ENCODE results near the gene THADA.
"Not testable (repeated sequence)": the region's sequence is repeated elsewhere in the genome, so short reads cannot be mapped to it uniquely, and the experiment has no call there.

Gene THADA

GRCh38 chr2:43289331-43289730, 306.5 kb downstream of the THADA start:
- no peak for DNase-seq

GRCh38 chr2:43288417-43289305, 307.2 kb downstream of the THADA start:
- no peak for DNase-seq

GRCh38 chr2:43285987-43286386, 309.9 kb downstream of the THADA start:
- DNase-seq: no peak

- DNase-seq: no peak
These were observed 310.9 kb downstream of the THADA start for GRCh38 chr2:43284967-43285366.

- not testable (repeated sequence) for DNase-seq
These were observed 311.5 kb downstream of the THADA start for GRCh38 chr2:43284347-43284746.

GRCh38 chr2:43280994-43281393, 314.8 kb downstream of the THADA start:
- DNase-seq: no peak

- DNase-seq: no peak
These were observed 316.5 kb downstream of the THADA start for GRCh38 chr2:43279317-43279840.

- no peak for DNase-seq
These were observed 317.1 kb downstream of the THADA start for GRCh38 chr2:43278564-43279220.

- DNase-seq: no peak
These were observed 318.9 kb downstream of the THADA start for GRCh38 chr2:43276962-43277391.

- DNase-seq: no peak
These were observed 319.4 kb downstream of the THADA start for GRCh38 chr2:43276266-43276941.

GRCh38 chr2:43274721-43275120, 321.1 kb downstream of the THADA start:
- no peak for DNase-seq

- no peak for DNase-seq
These were observed 321.8 kb downstream of the THADA start for GRCh38 chr2:43274055-43274454.

- no peak for DNase-seq
These were observed 322.3 kb downstream of the THADA start for GRCh38 chr2:43273529-43273928.

- DNase-seq: no peak
These were observed 324.8 kb downstream of the THADA start for GRCh38 chr2:43270930-43271615.

- DNase-seq: no peak
These were observed 325.4 kb downstream of the THADA start for GRCh38 chr2:43270461-43270860.

GRCh38 chr2:43269706-43270105, 326.1 kb downstream of the THADA start:
- DNase-seq: no peak

- no peak for DNase-seq
These were observed 326.7 kb downstream of the THADA start for GRCh38 chr2:43269074-43269572.

- DNase-seq: no peak
These were observed 327.5 kb downstream of the THADA start for GRCh38 chr2:43268066-43268953.

- no peak for DNase-seq
These were observed 328.5 kb downstream of the THADA start for GRCh38 chr2:43267381-43267780.

- no peak for DNase-seq
These were observed 329.1 kb downstream of the THADA start for GRCh38 chr2:43266711-43267111.

- DNase-seq: no peak
These were observed 330.4 kb downstream of the THADA start for GRCh38 chr2:43265421-43265820.

Measured in T-helper 9 cell (primary cell).